ENCODE measurements around the gene PCDHGB3.

DNA sequence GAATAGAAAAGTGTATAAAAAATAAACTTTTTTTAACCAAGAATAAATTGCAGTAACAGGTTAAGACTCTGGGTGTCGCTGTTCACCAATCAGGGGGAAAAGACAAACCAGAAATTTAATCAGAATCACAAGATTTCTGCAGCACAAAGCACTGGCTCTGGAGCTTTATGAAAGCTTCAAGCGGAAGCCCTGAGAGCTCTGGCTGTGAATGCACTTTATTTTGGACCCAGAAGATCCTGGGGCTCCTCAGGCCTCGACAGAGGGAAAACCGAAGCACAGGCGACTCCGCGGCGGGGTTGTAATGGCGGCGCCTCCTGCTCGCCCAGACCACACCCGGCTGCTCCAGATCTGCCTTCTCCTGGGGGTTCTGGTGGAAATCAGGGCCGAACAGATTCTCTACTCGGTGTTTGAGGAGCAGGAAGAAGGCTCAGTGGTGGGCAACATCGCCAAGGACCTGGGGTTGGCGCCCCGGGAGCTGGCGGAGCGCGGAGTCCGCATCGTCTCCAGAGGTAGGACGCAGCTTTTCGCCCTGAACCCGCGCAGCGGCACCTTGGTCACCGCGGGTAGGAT lies 15.1 kb upstream of the PCDHGB3 start, which contains the start of gene PCDHGA4:
- TF ChIP-seq, protein P1, sequence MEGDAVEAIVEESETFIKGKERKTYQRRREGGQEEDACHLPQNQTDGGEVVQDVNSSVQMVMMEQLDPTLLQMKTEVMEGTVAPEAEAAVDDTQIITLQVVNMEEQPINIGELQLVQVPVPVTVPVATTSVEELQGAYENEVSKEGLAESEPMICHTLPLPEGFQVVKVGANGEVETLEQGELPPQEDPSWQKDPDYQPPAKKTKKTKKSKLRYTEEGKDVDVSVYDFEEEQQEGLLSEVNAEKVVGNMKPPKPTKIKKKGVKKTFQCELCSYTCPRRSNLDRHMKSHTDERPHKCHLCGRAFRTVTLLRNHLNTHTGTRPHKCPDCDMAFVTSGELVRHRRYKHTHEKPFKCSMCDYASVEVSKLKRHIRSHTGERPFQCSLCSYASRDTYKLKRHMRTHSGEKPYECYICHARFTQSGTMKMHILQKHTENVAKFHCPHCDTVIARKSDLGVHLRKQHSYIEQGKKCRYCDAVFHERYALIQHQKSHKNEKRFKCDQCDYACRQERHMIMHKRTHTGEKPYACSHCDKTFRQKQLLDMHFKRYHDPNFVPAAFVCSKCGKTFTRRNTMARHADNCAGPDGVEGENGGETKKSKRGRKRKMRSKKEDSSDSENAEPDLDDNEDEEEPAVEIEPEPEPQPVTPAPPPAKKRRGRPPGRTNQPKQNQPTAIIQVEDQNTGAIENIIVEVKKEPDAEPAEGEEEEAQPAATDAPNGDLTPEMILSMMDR (conservative IDR thresholded peaks at IDR 0.05) = peak; percentile 78
- no peak for TF ChIP-seq ZFX (IDR thresholded peaks at IDR 0.05)
